Measurements from ENCODE around the gene SNX33. TPM values are rescaled to one million over a fixed set of nuclear protein-coding genes. Genes with fewer than 3 reads are reported as not detected.

SNX33 gene
- total RNA-seq, 3 donors from 2014 or later (not counting 1 experiment from before 2014, with no cell fraction given), result 2.5 to 5.6 (median 5.1) TPM

DNA sequence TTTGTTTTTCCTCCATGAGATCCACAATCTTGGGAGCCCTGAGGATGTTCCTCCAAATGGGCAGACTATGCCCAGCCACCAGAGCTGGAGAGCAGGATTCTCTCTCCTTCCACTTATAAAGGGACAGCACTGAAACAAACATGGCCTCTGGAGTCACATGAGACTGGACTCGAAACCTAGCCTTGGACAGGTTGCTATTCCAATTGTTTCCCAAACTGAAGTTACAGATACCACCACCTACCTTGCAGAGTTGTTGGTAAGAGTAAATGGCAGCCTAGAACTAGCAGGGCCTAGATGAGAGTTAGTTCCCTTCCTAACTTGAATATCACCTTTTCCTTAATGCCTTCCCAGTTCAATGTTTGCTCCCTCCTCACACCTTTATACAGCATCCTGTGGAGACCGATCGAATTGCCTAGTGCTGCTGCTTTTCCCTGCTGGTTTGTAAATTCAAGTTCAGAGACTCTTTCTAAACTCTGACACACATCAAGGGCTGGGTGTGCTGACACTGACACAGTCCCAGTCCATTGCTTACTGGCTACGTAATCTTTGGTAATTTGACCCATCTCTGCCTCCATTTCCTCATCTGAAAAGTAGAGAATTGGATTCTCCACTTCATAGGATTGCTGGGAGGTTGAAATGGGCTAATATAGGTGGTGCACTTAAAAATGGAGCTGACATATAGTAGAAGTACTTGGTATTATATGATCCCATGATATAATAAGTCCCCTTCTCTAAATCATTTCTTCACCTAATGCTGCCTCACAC, 10.3 kb upstream of the SNX33 start:
- ATAC-seq (no peak), DNase-seq (no peak)
- H3K27ac ChIP-seq (ENCODE audit: low read length), result no peak overlapping the region
- H3K9me3 Mint-ChIP-seq, result no peaks in the 10 kb centered on the region
- 92% methylated on average over 3 of the region's 4 CpGs for WGBS (ENCODE audit: insufficient coverage)
- peak overlapping the region; percentile 89 to 93 for H3K27ac Mint-ChIP-seq
- H3K27me3 Mint-ChIP-seq (ENCODE audit: low read depth in 2 of 2), result no peaks in the 10 kb centered on the region
- no peak overlapping the region for H3K4me3 ChIP-seq (ENCODE audit: low read length)
- H3K9me3 ChIP-seq (ENCODE audit: control insufficient read depth, insufficient read depth, low read length), result no peaks in the 10 kb centered on the region
- no peaks in the 10 kb centered on the region for H3K36me3 Mint-ChIP-seq
- peaks cover 30 to 39% of the 10 kb centered on the region in 2 donors for H3K4me1 Mint-ChIP-seq
- TF ChIP-seq, protein P1, sequence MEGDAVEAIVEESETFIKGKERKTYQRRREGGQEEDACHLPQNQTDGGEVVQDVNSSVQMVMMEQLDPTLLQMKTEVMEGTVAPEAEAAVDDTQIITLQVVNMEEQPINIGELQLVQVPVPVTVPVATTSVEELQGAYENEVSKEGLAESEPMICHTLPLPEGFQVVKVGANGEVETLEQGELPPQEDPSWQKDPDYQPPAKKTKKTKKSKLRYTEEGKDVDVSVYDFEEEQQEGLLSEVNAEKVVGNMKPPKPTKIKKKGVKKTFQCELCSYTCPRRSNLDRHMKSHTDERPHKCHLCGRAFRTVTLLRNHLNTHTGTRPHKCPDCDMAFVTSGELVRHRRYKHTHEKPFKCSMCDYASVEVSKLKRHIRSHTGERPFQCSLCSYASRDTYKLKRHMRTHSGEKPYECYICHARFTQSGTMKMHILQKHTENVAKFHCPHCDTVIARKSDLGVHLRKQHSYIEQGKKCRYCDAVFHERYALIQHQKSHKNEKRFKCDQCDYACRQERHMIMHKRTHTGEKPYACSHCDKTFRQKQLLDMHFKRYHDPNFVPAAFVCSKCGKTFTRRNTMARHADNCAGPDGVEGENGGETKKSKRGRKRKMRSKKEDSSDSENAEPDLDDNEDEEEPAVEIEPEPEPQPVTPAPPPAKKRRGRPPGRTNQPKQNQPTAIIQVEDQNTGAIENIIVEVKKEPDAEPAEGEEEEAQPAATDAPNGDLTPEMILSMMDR (IDR thresholded peaks at IDR 0.05), result no peak
- H3K4me1 ChIP-seq (ENCODE audit: control insufficient read depth, insufficient read depth, low read length), result peaks cover 40% of the 10 kb centered on the region
- H3K27me3 ChIP-seq (ENCODE audit: control insufficient read depth, insufficient read depth, low read length), result no peaks in the 10 kb centered on the region
- H3K4me3 Mint-ChIP-seq, result no peak overlapping the region
- peaks cover 2% of the 10 kb centered on the region for H3K36me3 ChIP-seq (ENCODE audit: control insufficient read depth, insufficient read depth, low read length)
- intact Hi-C loops (cut with micrococcal nuclease), result no loop called here

DNA sequence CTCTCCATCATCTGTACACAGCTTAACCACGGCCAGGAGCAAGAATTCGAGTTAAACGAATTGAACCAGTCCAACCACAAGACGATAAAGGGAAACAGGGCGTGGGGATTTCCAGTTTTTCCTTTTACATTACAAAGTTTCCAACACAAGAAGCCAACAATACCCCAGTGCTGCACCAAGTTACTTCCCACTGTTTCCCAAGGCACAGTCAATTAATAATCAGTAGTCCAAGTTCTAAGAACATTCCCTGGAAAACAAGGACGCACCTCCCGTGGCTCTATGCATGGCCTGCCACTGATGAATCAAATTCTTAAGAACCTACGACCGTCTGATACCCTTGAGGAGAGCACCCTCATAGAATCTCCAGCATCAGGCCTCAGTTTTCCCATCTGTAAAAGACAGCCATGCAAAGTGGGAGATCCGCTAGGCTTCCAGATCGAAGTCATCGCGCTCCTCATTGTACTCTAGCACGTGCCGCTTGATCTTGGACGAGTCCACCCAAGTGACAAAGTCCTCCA, 8.5 kb upstream of the SNX33 start:
- Mint-ChIP-seq H3K27ac (peak overlapping the region; percentile 89 to 93), H3K4me1 (peaks cover 30 to 39% of the 10 kb centered on the region in 2 donors), H3K9me3 (no peaks in the 10 kb centered on the region), H3K36me3 (no peaks in the 10 kb centered on the region), H3K4me3 (peak overlapping the region; percentile 91), H3K27me3 (ENCODE audit: low read depth in 2 of 2) (peaks cover 0 to under 1% of the 10 kb centered on the region in 2 donors)
- intact Hi-C loops (cut with micrococcal nuclease), result no loop called here
- DNase-seq, result peak in 1 of 2 donors; percentile 62
- no peak for ATAC-seq
- Histone ChIP-seq H3K27ac (ENCODE audit: low read length) (peak overlapping the region; percentile 83), H3K4me3 (ENCODE audit: low read length) (peak overlapping the region; percentile 89), H3K9me3 (ENCODE audit: control insufficient read depth, insufficient read depth, low read length) (no peaks in the 10 kb centered on the region), H3K36me3 (ENCODE audit: control insufficient read depth, insufficient read depth, low read length) (peaks cover 2% of the 10 kb centered on the region), H3K4me1 (ENCODE audit: control insufficient read depth, insufficient read depth, low read length) (peaks cover 40% of the 10 kb centered on the region), H3K27me3 (ENCODE audit: control insufficient read depth, insufficient read depth, low read length) (no peaks in the 10 kb centered on the region)
- 1% methylated on average over 16 of the region's 16 CpGs for WGBS (ENCODE audit: insufficient coverage)
- TF ChIP-seq, protein P1 (IDR thresholded peaks at IDR 0.05), result no peak

DNA sequence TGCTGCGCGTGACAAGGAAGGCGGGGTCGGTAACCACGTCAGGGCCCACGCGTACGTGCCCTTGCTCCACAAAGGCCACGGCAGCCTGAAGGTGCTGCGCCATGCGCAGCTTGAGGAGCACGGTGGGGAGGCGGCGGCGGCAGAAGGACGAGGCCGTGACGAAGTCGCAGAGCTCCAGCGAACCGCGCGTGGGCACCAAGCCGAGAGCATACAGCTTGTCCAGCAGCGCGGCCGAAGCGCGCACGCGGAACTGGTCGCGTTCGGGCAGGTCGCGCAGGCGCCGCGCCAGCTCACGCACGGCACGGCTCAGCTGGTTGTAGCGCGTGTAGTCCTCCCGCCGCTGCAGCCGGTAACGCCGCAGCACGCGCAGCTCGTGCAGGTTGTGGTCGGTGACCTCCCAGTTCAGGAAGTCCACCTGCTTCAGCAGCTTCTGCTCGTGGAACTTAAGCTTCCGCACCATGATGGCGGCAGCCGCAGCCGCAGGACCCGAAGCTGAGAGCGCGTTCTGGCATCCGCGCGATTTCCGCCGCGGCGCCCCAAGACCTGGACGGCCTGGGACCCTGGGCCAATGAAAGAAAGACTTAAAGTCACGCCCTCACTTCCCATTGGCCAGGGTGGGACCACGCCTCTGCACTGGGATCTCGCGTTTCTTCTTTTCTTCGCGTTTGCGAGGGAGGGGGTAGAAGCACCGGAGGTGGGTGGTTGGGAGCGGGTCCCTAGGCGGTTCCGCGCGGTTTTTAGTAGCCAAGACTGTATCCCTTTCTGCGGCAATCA, 7.8 kb upstream of the SNX33 start, which contains the start of gene IMP3:
Gene IMP3 (minus strand): TSS at position 516 of the 774 bp plus-strand sequence. CDS start 56 bp downstream, at position 460.
- Mint-ChIP-seq H3K4me3 (peak within 1 kb of the TSS; percentile 91), H3K27me3 (ENCODE audit: low read depth in 2 of 2) (peaks cover 0 to 2% of the 10 kb centered on the region in 2 donors), H3K36me3 (no peaks in the 10 kb centered on the region), H3K9me3 (no peaks in the 10 kb centered on the region), H3K27ac (peak within 1 kb of the TSS; percentile 89 to 93), H3K4me1 (peaks cover 30 to 39% of the 10 kb centered on the region in 2 donors)
- ATAC-seq, result peak; percentile 91 to 97 (median 93)
- WGBS (ENCODE audit: insufficient coverage), result under 1% methylated on average over 81 of the region's 83 CpGs
- Histone ChIP-seq H3K27me3 (ENCODE audit: control insufficient read depth, insufficient read depth, low read length) (no peaks in the 10 kb centered on the region), H3K9me3 (ENCODE audit: control insufficient read depth, insufficient read depth, low read length) (no peaks in the 10 kb centered on the region), H3K27ac (ENCODE audit: low read length) (peak within 1 kb of the TSS; percentile 83), H3K36me3 (ENCODE audit: control insufficient read depth, insufficient read depth, low read length) (peaks cover 2% of the 10 kb centered on the region), H3K4me1 (ENCODE audit: control insufficient read depth, insufficient read depth, low read length) (peaks cover 40% of the 10 kb centered on the region), H3K4me3 (ENCODE audit: low read length) (peak within 1 kb of the TSS; percentile 89)
- DNase-seq, result peak; percentile 89 to 97
- intact Hi-C loops (cut with micrococcal nuclease), result loop anchor here (1.0 to 10.0 kb wide), 5 partner anchors 15 to 275 kb away; partner anchors contain the start of genes MAN2C1, PTPN9 and SNUPN
- TF ChIP-seq, protein P1 (IDR thresholded peaks at IDR 0.05), result no peak

All from natural killer cell (primary cell).